ENCODE data around the gene CILP2. TPM values are rescaled to one million over a fixed set of nuclear protein-coding genes. Genes with fewer than 3 reads are reported as not detected.
A peak's percentile ranks its signal among the peaks of the same experiment; 100 is the strongest.

Gene CILP2
- total and polyA plus RNA-seq, 9 of the 15 experiments (the other 6 are each of a cell fraction or from before 2014, with no cell fraction given): 0.04 to 0.35 (median 0.05) TPM; not detected in 2

- H3K9me3 ChIP-seq (replicated peaks; ENCODE audit: control insufficient read depth, insufficient read depth, low read depth, low read length): no peaks in the 10 kb centered on the region
- no peak within 1 kb of the TSS for H3K27ac ChIP-seq (ENCODE audit: extremely low read depth, low read depth, low read length)
- in situ Hi-C loops (cut with MboI) (loop anchor here (25.0 kb wide), 1 partner anchor 108 kb away; the partner anchor contains the start of genes GMIP and LPAR2), intact Hi-C loops (cut with micrococcal nuclease) (no loop called here)
- H3K4me2 ChIP-seq (ENCODE audit: insufficient read depth, low read length): no peak within 1 kb of the TSS
- H2AFZ ChIP-seq (ENCODE audit: low read depth, low read length): no peak within 1 kb of the TSS
- 92% methylated on average over 23 of the region's 50 CpGs for WGBS (ENCODE audit: insufficient coverage, low coverage, missing lambda C conversion rate)
- no peak for DNase-seq (ENCODE audit: extremely low read depth in 1 of 4, low spot score in 3 of 4)
- ChIA-PET CTCF (ENCODE audit: low intra/inter-chr PET ratio) (no interaction called here), POLR2A (interaction anchor here (0.7 to 1.4 kb wide), 2 partner anchors 12 to 13 kb away, joined by 4 to 5 read pairs; partner anchors contain the start of gene NDUFA13)
- ATAC-seq: no peak
- H3K27me3 ChIP-seq (ENCODE audit: control insufficient read depth in 2 of 2, insufficient read depth in 2 of 2, low read length in 2 of 2): no peaks in the 10 kb centered on the region
- no peak for FAIRE-seq
- peaks cover 19% of the 10 kb centered on the region for H3K79me2 ChIP-seq (ENCODE audit: control insufficient read depth, insufficient read depth, low read length)
- H3K36me3 ChIP-seq (ENCODE audit: control insufficient read depth, insufficient read depth, low read length): peaks cover 53% of the 10 kb centered on the region
- 0 out of 2 replicates have a peak, but pooled peaks cover 10% of the 10 kb centered on the region for H4K20me1 ChIP-seq (replicated peaks; ENCODE audit: control insufficient read depth, insufficient read depth, low read length)
- TF ChIP-seq RBFOX2 (IDR thresholded peaks at IDR 0.05; ENCODE audit: low read depth, low read length): peak; percentile 60
- TF ChIP-seq, protein P1, sequence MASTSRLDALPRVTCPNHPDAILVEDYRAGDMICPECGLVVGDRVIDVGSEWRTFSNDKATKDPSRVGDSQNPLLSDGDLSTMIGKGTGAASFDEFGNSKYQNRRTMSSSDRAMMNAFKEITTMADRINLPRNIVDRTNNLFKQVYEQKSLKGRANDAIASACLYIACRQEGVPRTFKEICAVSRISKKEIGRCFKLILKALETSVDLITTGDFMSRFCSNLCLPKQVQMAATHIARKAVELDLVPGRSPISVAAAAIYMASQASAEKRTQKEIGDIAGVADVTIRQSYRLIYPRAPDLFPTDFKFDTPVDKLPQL (IDR thresholded peaks at IDR 0.05; ENCODE audit: extremely low read depth, insufficient read length): no peak
- no peak for TF ChIP-seq SOX6 (IDR thresholded peaks at IDR 0.05)
- peak; percentile 55; the same call in 1 of the 2 replicates for TF ChIP-seq ZBTB33 (CRISPR knock-in tag; IDR thresholded peaks at IDR 0.05)
- no peak for TF ChIP-seq BMI1 (IDR thresholded peaks at IDR 0.05; ENCODE audit: low read length)
- TF ChIP-seq ZFP36 (IDR thresholded peaks at IDR 0.05; ENCODE audit: low read depth, low read length, partially characterized antibody): no peak
- peak; percentile 64 for TF ChIP-seq POLR2G (IDR thresholded peaks at IDR 0.05; ENCODE audit: low read depth, low read length)
- H3K9me1 ChIP-seq (ENCODE audit: control insufficient read depth, insufficient read depth, low read length): peaks cover 8% of the 10 kb centered on the region
- no peak within 1 kb of the TSS for H3K4me3 ChIP-seq
- peaks cover 5 to 39% of the 10 kb centered on the region in 2 experiments for H3K4me1 ChIP-seq (replicated peaks in 1 of 2; ENCODE audit: control insufficient read depth in 2 of 2, insufficient read depth in 2 of 2, low read length in 2 of 2)
- no peak within 1 kb of the TSS; a peak in 2 of 4 replicates for H3K9ac ChIP-seq (ENCODE audit: insufficient read depth in 1 of 2, low read depth in 2 of 2, low read length in 2 of 2)
- BruUV-seq (replicated peaks): no TSS peak
These were observed 9.2 kb upstream of the CILP2 start, which contains the start of gene YJEFN3 for GRCh38 chr19:19528721-19529490. Gene YJEFN3, plus strand, starts transcription at chr19:19528911. Its CDS starts 22 bp downstream, at chr19:19528933.

Data from K562 (cell line).